AML-193 (cell line): Measurements from ENCODE around the gene TELO2.

ENCODE experiments used
- DNase-seq, 2 experiments: peaks; one replicate each; lab custom pipeline; 2025; lab: John Stamatoyannopoulos, UW

TELO2 gene

GRCh38 chr16:1556254-1556653 is 63.1 kb downstream of the TELO2 start:
- DNase-seq, result no peak

DNA sequence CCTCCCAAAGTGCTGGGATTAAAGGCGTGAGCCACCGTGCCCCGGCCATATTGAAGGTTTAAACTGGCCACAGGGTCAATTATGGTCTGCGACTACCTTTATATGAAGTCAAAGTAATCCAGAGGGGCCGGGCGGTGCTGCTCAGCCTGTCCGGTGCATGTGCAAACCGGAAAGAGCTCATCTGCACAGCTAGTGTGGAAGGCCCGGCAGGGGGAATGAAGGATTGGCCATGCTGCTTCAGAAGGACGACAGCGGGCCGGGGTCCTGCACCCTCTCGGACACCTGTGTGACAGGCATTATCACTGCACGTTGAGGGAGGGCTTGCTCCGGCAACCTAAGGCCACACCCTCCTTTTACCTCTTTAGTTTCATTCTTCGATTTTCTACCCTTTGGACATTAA is 63.9 kb downstream of the TELO2 start:
- DNase-seq, result no peak

- DNase-seq, result no peak
Observed at GRCh38 chr16:1557576-1557975, 64.4 kb downstream of the TELO2 start.

- peak; percentile 27 for DNase-seq
Observed at GRCh38 chr16:1559446-1559975, 66.4 kb downstream of the TELO2 start.
